NK-92 (cell line): ENCODE data around the gene BAG1.

Source experiments
- DNase-seq: peaks from one replicate; lab custom pipeline; 2025; ENCODE audit not compliant: unreplicated experiment; lab: John Stamatoyannopoulos, UW

Gene BAG1

DNA sequence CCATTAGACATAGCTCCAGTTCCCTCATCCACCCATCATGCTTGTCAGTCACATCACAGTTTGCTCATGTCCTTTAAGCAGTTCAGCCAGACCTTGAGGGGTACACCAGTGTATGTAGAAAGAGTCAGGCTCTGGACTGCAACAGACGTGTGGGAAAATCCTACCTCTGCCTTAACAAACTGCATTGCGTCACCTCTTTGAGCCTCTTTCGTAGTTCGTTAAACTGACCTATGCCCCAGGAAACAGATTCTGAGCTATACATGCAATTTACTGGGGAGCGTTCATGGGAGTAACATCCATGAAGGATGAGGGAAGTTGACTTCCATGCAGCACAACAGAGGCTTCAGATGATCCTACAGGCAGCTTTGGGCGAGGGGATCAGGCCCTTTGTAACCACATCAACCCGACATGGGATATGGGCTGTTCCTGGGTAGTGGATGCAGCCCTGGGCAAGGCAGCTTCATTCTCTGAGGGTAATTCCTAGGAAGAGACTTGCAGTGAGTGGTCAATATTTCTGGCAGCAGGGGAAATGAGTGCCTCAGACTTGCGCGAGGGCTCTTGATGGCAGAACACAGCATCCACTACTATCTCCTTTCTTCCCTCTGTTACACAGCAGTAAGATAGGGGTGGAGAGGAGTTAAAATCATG is 20.2 kb downstream of the BAG1 start:
- DNase-seq = no peak

GRCh38 chr9:33242609-33243134 is 21.8 kb downstream of the BAG1 start:
- no peak for DNase-seq

- DNase-seq = no peak
These were observed 23.2 kb downstream of the BAG1 start for GRCh38 chr9:33241298-33241697.

GRCh38 chr9:33239921-33240320 is 24.6 kb downstream of the BAG1 start, which contains the start of gene SPINK4:
Gene SPINK4 (plus strand): TSS chr9:33240167. CDS start chr9:33240209, 42 bp downstream.
- no peak for DNase-seq

- no peak for DNase-seq
These were observed 27.9 kb downstream of the BAG1 start for GRCh38 chr9:33236571-33236970.

DNA sequence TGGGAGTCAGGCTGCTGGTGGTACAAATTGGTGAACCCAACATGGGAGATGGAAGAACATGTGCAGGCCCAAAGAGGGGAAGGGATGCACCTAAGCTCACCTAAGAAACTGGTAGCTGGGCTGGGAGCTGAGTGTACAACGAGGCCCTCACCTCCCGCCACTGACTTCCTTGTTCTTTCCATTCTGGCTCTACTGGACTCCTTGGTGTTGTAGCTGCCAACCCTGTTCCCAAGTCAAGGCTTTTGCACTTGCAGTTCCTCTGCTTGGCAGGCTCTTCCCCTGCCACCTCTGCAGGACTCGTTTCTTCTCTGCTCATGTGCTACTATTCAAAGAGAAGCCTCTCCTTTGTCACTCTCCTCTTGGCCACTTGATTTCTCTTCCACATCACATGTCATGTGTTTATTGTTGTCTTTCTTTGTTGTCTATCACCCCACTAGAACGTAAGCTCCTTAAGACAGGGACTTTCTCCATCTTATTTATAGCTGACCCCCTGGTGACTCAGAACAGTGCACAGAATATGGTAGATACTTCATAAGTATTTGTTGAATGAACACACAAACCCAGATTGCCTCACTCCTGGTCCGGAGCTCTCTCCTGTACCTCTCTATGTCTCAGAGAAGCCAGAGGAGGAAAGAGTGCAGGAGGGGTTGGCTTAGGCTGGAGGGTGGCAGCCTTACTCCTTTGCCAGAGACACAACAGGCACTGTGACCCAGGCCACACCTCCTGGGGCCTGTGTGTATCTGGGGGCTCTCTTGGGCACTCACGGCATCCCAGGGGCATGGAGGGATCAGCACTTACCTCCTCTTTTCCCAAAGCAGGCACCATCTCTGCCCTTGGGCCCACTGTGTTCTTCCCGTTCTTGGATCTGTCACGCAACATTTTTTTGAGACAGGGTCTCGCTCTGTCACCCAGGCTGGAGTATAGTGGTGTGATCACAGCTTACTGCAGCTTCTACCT is 29.7 kb downstream of the BAG1 start:
- DNase-seq = no peak

- DNase-seq = no peak
These were observed 30.7 kb downstream of the BAG1 start for GRCh38 chr9:33233626-33234342.

- no peak for DNase-seq
These were observed 31.7 kb downstream of the BAG1 start for GRCh38 chr9:33232815-33233214.

DNA sequence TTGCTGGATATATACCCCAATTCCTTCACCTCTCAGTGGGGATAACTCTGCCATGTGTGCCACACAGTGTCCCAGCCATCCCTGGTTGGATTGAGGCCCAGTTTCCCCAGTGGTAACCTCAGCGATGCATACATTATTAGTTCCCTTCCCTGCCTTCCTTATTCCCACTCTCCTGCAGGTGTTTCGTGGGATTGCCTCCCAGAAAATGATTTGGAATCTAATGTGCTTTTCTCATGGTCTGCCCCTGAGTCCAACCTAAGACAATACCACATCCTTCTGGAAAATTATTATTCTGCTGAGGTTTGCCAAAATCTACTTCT is 32.9 kb downstream of the BAG1 start:
- DNase-seq = no peak

DNA sequence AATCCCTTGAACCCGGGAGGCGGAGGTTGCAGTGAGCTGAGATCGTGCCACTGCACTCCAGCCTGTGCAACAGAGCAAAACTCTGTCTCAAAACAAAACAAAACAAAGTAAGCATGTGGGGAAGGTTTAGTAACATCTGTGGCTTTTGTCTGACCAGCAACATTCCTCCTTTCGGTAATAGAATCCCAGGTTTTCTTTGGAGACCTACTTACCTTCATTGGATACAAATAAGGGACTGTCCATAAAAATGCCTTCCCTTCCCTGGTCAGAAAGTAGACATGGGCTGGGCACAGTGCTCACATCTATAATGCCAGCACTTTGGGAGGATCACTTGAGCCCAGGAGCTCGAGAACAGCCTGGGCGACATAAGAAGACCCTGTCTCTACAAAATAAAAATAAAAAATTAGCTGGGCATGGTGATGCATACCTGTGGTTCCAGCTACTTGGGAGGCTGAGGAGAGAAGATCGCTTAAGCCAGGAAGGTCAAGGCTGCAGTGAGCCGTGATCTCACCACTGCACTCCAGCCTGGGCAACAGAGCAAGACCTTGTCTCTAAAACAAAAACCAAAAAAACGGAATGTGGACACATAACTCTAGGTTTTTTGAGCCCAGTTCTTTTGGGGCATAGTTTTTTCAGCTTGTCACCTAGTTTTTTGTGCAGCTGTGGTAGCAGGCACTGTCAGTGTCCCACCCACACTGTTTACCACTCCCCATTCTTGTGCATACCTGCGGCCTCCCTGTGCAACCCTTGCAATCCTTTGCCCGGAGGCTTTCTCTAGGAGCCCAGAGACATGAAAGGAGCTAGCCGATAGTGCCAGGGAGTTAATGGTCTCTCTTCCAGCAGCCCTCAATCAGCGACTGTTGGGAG is 33.5 kb downstream of the BAG1 start:
- DNase-seq = no peak

- no peak for DNase-seq
These were observed 35.0 kb downstream of the BAG1 start for GRCh38 chr9:33229359-33230114.

- no peak for DNase-seq
These were observed 35.9 kb downstream of the BAG1 start for GRCh38 chr9:33228606-33229005.

- DNase-seq = no peak
These were observed 36.8 kb downstream of the BAG1 start for GRCh38 chr9:33227741-33228140.

DNA sequence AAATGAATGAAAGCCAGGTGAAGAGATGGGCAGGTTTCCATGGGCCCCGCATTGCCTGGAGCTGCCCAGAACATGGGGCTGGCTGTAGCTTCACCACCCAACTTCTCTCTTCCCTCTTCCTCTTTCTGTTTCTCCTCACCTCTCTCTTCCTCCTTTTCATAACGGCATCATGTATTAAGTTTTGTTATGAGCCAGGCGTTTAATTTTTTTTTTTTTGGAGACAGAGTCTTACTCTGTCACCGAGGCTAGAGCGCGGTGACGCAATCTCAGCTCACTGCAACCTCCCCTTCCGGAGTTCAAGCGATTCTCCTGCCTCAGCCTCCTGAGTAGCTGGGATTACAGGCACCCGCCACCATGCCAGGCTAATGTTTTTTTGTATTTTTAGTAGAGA is 37.5 kb downstream of the BAG1 start:
- no peak for DNase-seq

- no peak for DNase-seq
These were observed 39.0 kb downstream of the BAG1 start for GRCh38 chr9:33225319-33226147.

DNA sequence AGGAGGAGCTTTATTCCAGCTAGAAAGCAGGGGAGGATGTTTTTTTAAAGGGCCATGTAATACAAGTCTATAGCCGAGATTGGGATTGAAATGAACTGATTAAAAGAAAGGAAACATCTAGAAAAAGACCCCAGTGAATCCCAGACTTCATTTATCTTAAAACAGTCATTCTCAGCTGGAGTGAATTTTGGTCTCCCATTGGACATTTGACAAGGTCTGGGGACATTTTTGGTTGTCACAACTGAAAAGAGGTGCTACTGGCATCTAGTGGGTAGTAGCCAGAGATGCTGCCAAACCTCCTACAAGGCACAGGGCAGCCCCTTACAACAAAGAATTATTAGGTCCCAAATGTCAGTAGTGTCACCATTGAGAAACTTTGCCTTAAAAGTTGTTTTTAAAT is 40.8 kb downstream of the BAG1 start:
- DNase-seq = no peak

- no peak for DNase-seq
These were observed 42.5 kb downstream of the BAG1 start for GRCh38 chr9:33222031-33222430.

DNA sequence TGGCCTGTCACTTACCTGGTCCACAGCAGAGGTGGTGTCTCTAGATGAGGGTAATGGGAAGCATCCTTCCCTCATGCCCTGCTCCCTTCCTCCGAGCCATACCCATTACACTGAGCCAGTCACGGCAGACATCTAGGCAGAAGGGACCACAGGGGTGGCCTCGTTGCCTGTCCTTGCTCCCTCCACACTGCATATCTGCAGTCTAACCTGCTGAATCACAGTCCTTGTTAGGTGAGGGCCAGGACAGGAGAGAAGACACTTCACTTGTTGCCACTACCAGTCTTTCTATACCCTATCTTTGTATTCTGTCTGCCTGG is 43.0 kb downstream of the BAG1 start:
- DNase-seq = no peak
